Endodermal cell (in vitro differentiated cells): ENCODE results near the gene SLIT1. TPM values are rescaled to one million over a fixed set of nuclear protein-coding genes. Genes with fewer than 3 reads are reported as not detected.

ENCODE experiments used
- DNase-seq: peaks from one replicate; pipeline ENCODE4 v3.0.0-alpha.2; 2017
- H3K27ac ChIP-seq: 2 replicates; pipeline ENCODE4 v1.5.1; 2013; ENCODE audit warnings: mild to moderate bottlenecking, low read depth, low read length, moderate library complexity
- H3K27me3 ChIP-seq: 2 replicates; pipeline ENCODE4 v1.6.1; 2013; ENCODE audit warnings: mild to moderate bottlenecking, low read length, moderate library complexity; ENCODE audit not compliant: insufficient read depth, control insufficient read depth, poor library complexity, severe bottlenecking
- H3K36me3 ChIP-seq: 2 replicates; pipeline ENCODE4 v1.7.0; 2013; ENCODE audit warnings: mild to moderate bottlenecking, low read length, moderate library complexity; ENCODE audit not compliant: control insufficient read depth, insufficient read depth
- H3K4me1 ChIP-seq: one replicate; pipeline ENCODE4 v1.7.0; 2013; ENCODE audit warnings: low read length; ENCODE audit not compliant: control insufficient read depth, insufficient read depth
- H3K4me3 ChIP-seq: 2 replicates; pipeline ENCODE4 v1.5.1; 2013; ENCODE audit warnings: mild to moderate bottlenecking, low read length, moderate library complexity
- H3K9ac ChIP-seq: 2 replicates; pipeline ENCODE4 v1.6.1; 2013; ENCODE audit warnings: mild to moderate bottlenecking, low read length, moderate library complexity; ENCODE audit not compliant: poor library complexity, severe bottlenecking; ENCODE audit errors: extremely low read depth
- H3K9me3 ChIP-seq: 2 replicates; pipeline ENCODE4 v1.6.1; 2013; ENCODE audit warnings: mild to moderate bottlenecking, low read length, moderate library complexity; ENCODE audit not compliant: control insufficient read depth
- H3K27ac Mint-ChIP-seq: 2 replicates; pipeline ENCODE4 v1.8.0; 2020; ENCODE audit warnings: mixed read lengths
- H3K27me3 Mint-ChIP-seq: 2 replicates; pipeline ENCODE4 v1.8.0; 2021; ENCODE audit warnings: mild to moderate bottlenecking, mixed read lengths; ENCODE audit not compliant: insufficient read depth
- H3K36me3 Mint-ChIP-seq: 2 replicates; pipeline ENCODE4 v1.8.0; 2020; ENCODE audit warnings: low read depth, mixed read lengths
- H3K4me1 Mint-ChIP-seq: 2 replicates; pipeline ENCODE4 v1.8.0; 2020; ENCODE audit warnings: mixed read lengths
- H3K4me3 Mint-ChIP-seq: 2 replicates; pipeline ENCODE4 v1.8.0; 2020; ENCODE audit warnings: mild to moderate bottlenecking, moderate library complexity, mixed read lengths
- H3K9me3 Mint-ChIP-seq: 2 replicates; pipeline ENCODE4 v1.8.0; 2020; ENCODE audit warnings: mild to moderate bottlenecking, mixed read lengths
- WGBS, 2 experiments: methylation state at CpG; one replicate each; pipeline versions ENCODE4 v1.1.5 to v1.1.7; 2013; ENCODE audit warnings: missing lambda C conversion rate in 2 of 2, mixed read lengths in 1 of 2; ENCODE audit not compliant: insufficient coverage in 1 of 2, insufficient read length in 1 of 2; 5-methylcytosine and 5-hydroxymethylcytosine counted together
- total RNA-seq, 2 donors: library from RNA; stranded (reverse); fragmentation: NEBNext Ultra II Directional in 1 of 2; extraction: Animal tissue kit (Norgen Biotek cat#: 25700) in 1 of 2; gene quantifications; 2 replicates in 1 of 2; 3 replicates in 1 of 2; pipeline ENCODE4 v1.2.1, GENCODE V29; 2021
- TF ChIP-seq, protein P1 (sequence below): fragments of 200-600 bp; sonication (generic); conservative IDR thresholded peaks from 2 replicates; pipeline ENCODE4 v1.5.0; 2021; ENCODE audit warnings: antibody characterized with exemption, mild to moderate bottlenecking

Gene SLIT1
- total RNA-seq, 2 donors from 2014 or later: 0.97 to 2.4 TPM

DNA sequence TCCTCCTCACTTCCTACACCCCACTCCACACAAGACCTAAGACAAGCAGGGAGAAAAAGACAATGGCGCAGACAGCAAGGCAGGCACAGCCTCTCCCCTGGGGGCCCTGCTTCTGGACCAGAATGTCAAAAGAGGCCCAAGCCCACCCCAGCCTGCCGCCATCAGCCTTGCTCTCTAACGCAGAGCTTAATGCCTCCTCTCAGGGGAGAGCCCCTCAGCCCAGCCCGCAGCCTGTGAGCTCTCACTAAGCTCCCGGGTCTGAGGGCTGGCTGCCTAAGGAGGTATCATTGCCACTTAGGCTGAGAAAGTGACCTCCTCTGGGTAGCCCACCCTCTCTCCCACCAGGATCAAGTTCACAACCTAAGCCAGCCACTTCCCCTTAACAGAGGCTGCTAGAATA, 16.7 kb downstream of the SLIT1 start:
- H3K4me3 ChIP-seq: no peak overlapping the region
- no peaks in the 10 kb centered on the region for H3K36me3 ChIP-seq
- Mint-ChIP-seq H3K4me3 (no peak overlapping the region), H3K27ac (no peak overlapping the region), H3K9me3 (no peaks in the 10 kb centered on the region), H3K27me3 (peaks cover 3% of the 10 kb centered on the region), H3K36me3 (no peaks in the 10 kb centered on the region), H3K4me1 (peaks cover 12% of the 10 kb centered on the region)
- no peaks in the 10 kb centered on the region for H3K9me3 ChIP-seq
- H3K9ac ChIP-seq: no peak overlapping the region
- WGBS, 2 experiments: 87 to 90% methylated on average over 2 to 5 of the region's 5 CpGs
- TF ChIP-seq, protein P1, sequence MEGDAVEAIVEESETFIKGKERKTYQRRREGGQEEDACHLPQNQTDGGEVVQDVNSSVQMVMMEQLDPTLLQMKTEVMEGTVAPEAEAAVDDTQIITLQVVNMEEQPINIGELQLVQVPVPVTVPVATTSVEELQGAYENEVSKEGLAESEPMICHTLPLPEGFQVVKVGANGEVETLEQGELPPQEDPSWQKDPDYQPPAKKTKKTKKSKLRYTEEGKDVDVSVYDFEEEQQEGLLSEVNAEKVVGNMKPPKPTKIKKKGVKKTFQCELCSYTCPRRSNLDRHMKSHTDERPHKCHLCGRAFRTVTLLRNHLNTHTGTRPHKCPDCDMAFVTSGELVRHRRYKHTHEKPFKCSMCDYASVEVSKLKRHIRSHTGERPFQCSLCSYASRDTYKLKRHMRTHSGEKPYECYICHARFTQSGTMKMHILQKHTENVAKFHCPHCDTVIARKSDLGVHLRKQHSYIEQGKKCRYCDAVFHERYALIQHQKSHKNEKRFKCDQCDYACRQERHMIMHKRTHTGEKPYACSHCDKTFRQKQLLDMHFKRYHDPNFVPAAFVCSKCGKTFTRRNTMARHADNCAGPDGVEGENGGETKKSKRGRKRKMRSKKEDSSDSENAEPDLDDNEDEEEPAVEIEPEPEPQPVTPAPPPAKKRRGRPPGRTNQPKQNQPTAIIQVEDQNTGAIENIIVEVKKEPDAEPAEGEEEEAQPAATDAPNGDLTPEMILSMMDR: no peak
- no peaks in the 10 kb centered on the region for H3K4me1 ChIP-seq
- DNase-seq: no peak
- no peak overlapping the region for H3K27ac ChIP-seq
- no peaks in the 10 kb centered on the region for H3K27me3 ChIP-seq

DNA sequence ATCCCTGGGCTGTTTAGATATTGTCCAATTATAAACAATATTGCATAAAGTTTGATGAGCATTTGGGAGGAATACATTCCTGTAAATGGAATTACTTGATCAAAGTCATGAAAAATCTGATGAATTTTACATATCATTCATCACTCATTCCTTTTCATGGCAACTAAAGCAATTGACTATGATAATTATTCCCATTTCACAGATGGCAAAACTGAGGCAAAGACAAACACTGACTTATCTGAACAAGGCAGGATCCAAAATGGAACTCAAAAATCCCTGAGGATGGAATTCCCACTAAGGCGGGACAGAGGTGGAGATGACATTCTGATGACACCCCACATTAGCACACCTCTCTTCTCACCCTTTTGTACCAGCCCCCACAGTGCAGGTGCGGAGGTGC, 17.1 kb downstream of the SLIT1 start:
- no peak overlapping the region for H3K4me3 Mint-ChIP-seq
- H3K4me1 Mint-ChIP-seq: peaks cover 12% of the 10 kb centered on the region
- Histone ChIP-seq H3K4me1 (no peaks in the 10 kb centered on the region), H3K9ac (no peak overlapping the region), H3K36me3 (no peaks in the 10 kb centered on the region), H3K9me3 (no peaks in the 10 kb centered on the region), H3K27ac (no peak overlapping the region), H3K4me3 (no peak overlapping the region), H3K27me3 (no peaks in the 10 kb centered on the region)
- H3K27me3 Mint-ChIP-seq: peaks cover 1% of the 10 kb centered on the region
- no peaks in the 10 kb centered on the region for H3K36me3 Mint-ChIP-seq
- TF ChIP-seq, protein P1: no peak
- no peak for DNase-seq
- 91% methylated on average over 2 of the region's 2 CpGs; no CpG with 5 or more reads in 1 of the 2 experiments for WGBS, 2 experiments
- H3K9me3 Mint-ChIP-seq: no peaks in the 10 kb centered on the region
- no peak overlapping the region for H3K27ac Mint-ChIP-seq

DNA sequence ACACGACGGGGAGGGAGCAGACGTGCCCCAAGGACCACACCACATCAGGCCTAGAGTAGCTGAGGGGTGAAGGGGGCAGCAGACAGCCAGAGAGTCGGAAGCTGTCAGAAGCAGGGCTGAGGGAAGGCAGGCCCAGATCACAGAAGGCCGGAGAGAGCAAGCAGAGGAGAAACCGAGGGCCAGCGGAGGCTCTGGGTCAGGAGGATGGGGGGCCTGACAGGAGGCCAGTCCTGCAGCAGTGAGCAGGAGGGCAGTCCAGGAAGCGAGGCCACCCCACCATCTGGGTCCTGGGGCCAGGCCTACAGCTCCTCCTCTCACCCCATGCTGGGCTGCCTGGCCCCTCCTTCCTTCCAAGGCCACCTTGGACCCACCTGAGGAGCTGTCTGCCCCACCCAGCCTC, 20.3 kb downstream of the SLIT1 start:
- Histone ChIP-seq H3K27me3 (no peaks in the 10 kb centered on the region), H3K27ac (no peak overlapping the region), H3K9ac (no peak overlapping the region), H3K4me3 (no peak overlapping the region), H3K9me3 (no peaks in the 10 kb centered on the region), H3K36me3 (no peaks in the 10 kb centered on the region), H3K4me1 (no peaks in the 10 kb centered on the region)
- Mint-ChIP-seq H3K27ac (no peak overlapping the region), H3K36me3 (no peaks in the 10 kb centered on the region), H3K4me1 (peaks cover 11% of the 10 kb centered on the region), H3K27me3 (no peaks in the 10 kb centered on the region), H3K9me3 (no peaks in the 10 kb centered on the region), H3K4me3 (no peak overlapping the region)
- TF ChIP-seq, protein P1: no peak
- DNase-seq: peak; percentile 47
- WGBS, 2 experiments: 92 to 93% methylated on average over 4 to 8 of the region's 8 CpGs
